Cerebellar cortex (tissue), 1 donor: Measurements from ENCODE around the gene CC2D2A.
"Not testable (repeated sequence)": the region's sequence is repeated elsewhere in the genome, so short reads cannot be mapped to it uniquely, and the experiment has no call there.

Experiments
- DNase-seq: peaks from one replicate; pipeline ENCODE4 v3.0.0-alpha.2; 2015; ENCODE audit warnings: low spot score

CC2D2A gene

GRCh38 chr4:15516494-15516893 lies 46.8 kb downstream of the CC2D2A start:
- no peak for DNase-seq

GRCh38 chr4:15517681-15518080 lies 48.0 kb downstream of the CC2D2A start:
- not testable (repeated sequence) for DNase-seq

- no peak for DNase-seq
These were observed 51.9 kb downstream of the CC2D2A start for GRCh38 chr4:15521442-15522039.

GRCh38 chr4:15525080-15525479 lies 55.4 kb downstream of the CC2D2A start:
- no peak for DNase-seq

GRCh38 chr4:15526924-15527592 lies 57.4 kb downstream of the CC2D2A start:
- DNase-seq, result no peak

GRCh38 chr4:15531792-15532191 lies 62.1 kb downstream of the CC2D2A start:
- DNase-seq, result no peak

GRCh38 chr4:15533817-15534216 lies 64.1 kb downstream of the CC2D2A start:
- no peak for DNase-seq

GRCh38 chr4:15535599-15535998 lies 65.9 kb downstream of the CC2D2A start:
- no peak for DNase-seq

GRCh38 chr4:15536552-15537499 lies 67.1 kb downstream of the CC2D2A start:
- DNase-seq, result no peak

- DNase-seq, result no peak
These were observed 72.3 kb downstream of the CC2D2A start for GRCh38 chr4:15541941-15542340.

- DNase-seq, result no peak
These were observed 73.1 kb downstream of the CC2D2A start for GRCh38 chr4:15542760-15543159.

GRCh38 chr4:15543537-15544247 lies 74.0 kb downstream of the CC2D2A start:
- DNase-seq, result no peak

- no peak for DNase-seq
These were observed 74.6 kb downstream of the CC2D2A start for GRCh38 chr4:15544248-15544729.

GRCh38 chr4:15545371-15545770 lies 75.7 kb downstream of the CC2D2A start:
- no peak for DNase-seq

- no peak for DNase-seq
These were observed 77.7 kb downstream of the CC2D2A start for GRCh38 chr4:15547392-15547791.

- no peak for DNase-seq
These were observed 80.8 kb downstream of the CC2D2A start for GRCh38 chr4:15550491-15550890.

- DNase-seq, result no peak
These were observed 82.2 kb downstream of the CC2D2A start for GRCh38 chr4:15551740-15552446.

- DNase-seq, result no peak
These were observed 83.1 kb downstream of the CC2D2A start for GRCh38 chr4:15552557-15553362.

GRCh38 chr4:15556511-15557092 lies 86.9 kb downstream of the CC2D2A start:
- no peak for DNase-seq
